Muscle layer of duodenum (tissue), 2 donors: ENCODE results near the gene RPL19.

Experiments used
- H3K27ac ChIP-seq: one replicate; pipeline ENCODE4 v1.7.0; 2013; ENCODE audit warnings: mild to moderate bottlenecking, low read length
- H3K27me3 ChIP-seq: one replicate; pipeline ENCODE4 v1.7.0; 2013; ENCODE audit warnings: low read depth, mild to moderate bottlenecking, control low read depth, low read length
- H3K36me3 ChIP-seq, 2 donors: one replicate each; pipeline ENCODE4 v1.7.0; 2013; ENCODE audit warnings: low read length in 2 of 2, control low read depth in 1 of 2, mild to moderate bottlenecking in 1 of 2; ENCODE audit not compliant: insufficient read depth in 2 of 2, control insufficient read depth in 1 of 2
- H3K4me1 ChIP-seq, 2 donors: one replicate each; pipeline ENCODE4 v1.7.0; 2013; ENCODE audit warnings: low read length in 2 of 2, mild to moderate bottlenecking in 2 of 2, control low read depth in 1 of 2, moderate library complexity in 1 of 2; ENCODE audit not compliant: insufficient read depth in 2 of 2, control insufficient read depth in 1 of 2
- H3K4me3 ChIP-seq, 2 donors: one replicate each; pipeline ENCODE4 v1.7.0; 2013; ENCODE audit warnings: low read length in 2 of 2, low read depth in 1 of 2, mild to moderate bottlenecking in 1 of 2
- H3K9me3 ChIP-seq, 2 donors: one replicate each; pipeline ENCODE4 v1.7.0; 2013; ENCODE audit warnings: low read length in 2 of 2, control low read depth in 1 of 2, mild to moderate bottlenecking in 1 of 2; ENCODE audit not compliant: control insufficient read depth in 1 of 2
- donor health status: healthy.

RPL19 gene

GRCh38 chr17:39173526-39174274, 26.4 kb upstream of the RPL19 start:
- Histone ChIP-seq H3K4me3 (no peak overlapping the region), H3K36me3 (peaks cover 5 to 22% of the 10 kb centered on the region in 2 donors), H3K9me3 (no peaks in the 10 kb centered on the region), H3K4me1 (no peaks in the 10 kb centered on the region), H3K27me3 (no peaks in the 10 kb centered on the region), H3K27ac (no peak overlapping the region)

GRCh38 chr17:39174920-39175694, 25.0 kb upstream of the RPL19 start:
- no peak overlapping the region for H3K4me3 ChIP-seq
- peaks cover 5 to 27% of the 10 kb centered on the region in 2 donors for H3K36me3 ChIP-seq
- H3K9me3 ChIP-seq = no peaks in the 10 kb centered on the region
- H3K27me3 ChIP-seq = no peaks in the 10 kb centered on the region
- no peaks in the 10 kb centered on the region for H3K4me1 ChIP-seq
- H3K27ac ChIP-seq = no peak overlapping the region

GRCh38 chr17:39175695-39176093, 24.4 kb upstream of the RPL19 start:
- no peak overlapping the region for H3K4me3 ChIP-seq
- H3K36me3 ChIP-seq = peaks cover 5 to 27% of the 10 kb centered on the region in 2 donors
- no peaks in the 10 kb centered on the region for H3K9me3 ChIP-seq
- no peaks in the 10 kb centered on the region for H3K27me3 ChIP-seq
- no peaks in the 10 kb centered on the region for H3K4me1 ChIP-seq
- no peak overlapping the region for H3K27ac ChIP-seq

DNA sequence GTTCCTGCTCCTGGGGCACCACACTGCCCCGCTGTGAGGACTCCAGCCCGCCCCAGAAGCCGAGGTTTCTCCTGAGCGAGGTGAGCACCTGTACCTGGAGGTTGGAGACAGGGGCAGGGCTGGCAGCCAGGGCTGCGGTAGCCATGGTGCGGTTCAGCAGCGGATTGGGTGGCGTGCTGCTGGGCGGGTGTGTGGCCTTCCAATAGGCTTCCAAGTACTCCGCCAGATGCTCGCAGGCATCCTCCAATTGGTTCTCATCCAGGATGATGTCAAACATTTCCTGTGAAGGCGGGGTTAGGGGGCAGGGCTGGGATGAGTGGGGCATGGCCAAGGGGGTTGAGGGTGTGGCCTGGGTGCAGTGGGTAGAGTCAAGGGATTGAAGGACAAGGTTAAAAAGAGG, 22.8 kb upstream of the RPL19 start:
- Histone ChIP-seq H3K4me3 (no peak overlapping the region), H3K4me1 (no peaks in the 10 kb centered on the region), H3K27me3 (no peaks in the 10 kb centered on the region), H3K9me3 (no peaks in the 10 kb centered on the region), H3K27ac (no peak overlapping the region), H3K36me3 (peaks cover 5 to 31% of the 10 kb centered on the region in 2 donors)

DNA sequence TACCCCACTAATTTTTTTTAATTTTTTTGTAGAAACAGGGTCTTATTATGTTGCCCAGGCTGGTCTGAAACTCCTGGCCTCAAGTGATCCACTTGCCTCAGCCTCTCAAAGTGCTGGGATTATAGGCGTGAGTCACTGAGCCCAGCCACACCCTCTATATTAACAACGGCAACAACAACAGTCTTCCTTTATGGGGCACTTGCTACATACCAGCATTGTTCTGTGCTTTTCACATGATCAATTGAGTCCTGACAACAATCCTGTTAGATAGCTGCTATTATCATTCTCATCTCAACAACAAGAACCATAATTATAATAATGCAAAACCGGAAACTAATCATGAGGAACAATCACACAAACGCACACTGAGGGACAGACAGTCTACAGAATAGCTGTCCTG, 21.5 kb upstream of the RPL19 start:
- no peaks in the 10 kb centered on the region for H3K9me3 ChIP-seq
- H3K4me3 ChIP-seq = no peak overlapping the region
- no peaks in the 10 kb centered on the region for H3K27me3 ChIP-seq
- no peak overlapping the region for H3K27ac ChIP-seq
- H3K4me1 ChIP-seq = no peaks in the 10 kb centered on the region
- peaks cover 5 to 39% of the 10 kb centered on the region in 2 donors for H3K36me3 ChIP-seq

DNA sequence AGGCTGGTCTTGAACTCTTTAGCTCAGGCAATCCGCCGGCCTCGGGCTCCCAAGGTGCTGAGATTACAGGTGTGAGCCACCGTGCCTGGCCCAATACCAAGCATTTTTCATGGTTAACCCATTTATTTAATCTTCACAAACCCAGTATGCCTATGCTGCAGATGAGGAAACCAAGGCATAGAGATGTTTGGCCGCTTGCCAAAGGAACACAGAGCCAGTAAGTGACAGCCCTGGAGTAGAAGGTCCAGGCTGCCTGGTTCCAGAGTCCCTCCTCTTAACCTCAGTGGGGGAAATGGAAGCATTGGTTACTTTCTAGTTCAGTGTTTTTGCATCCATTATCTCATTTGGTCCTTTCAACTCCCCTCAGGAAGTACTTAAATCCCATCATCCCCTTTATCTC, 18.8 kb upstream of the RPL19 start:
- H3K27ac ChIP-seq = no peak overlapping the region
- no peak overlapping the region for H3K4me3 ChIP-seq
- no peaks in the 10 kb centered on the region for H3K4me1 ChIP-seq
- H3K27me3 ChIP-seq = no peaks in the 10 kb centered on the region
- H3K36me3 ChIP-seq = peaks cover 9 to 58% of the 10 kb centered on the region in 2 donors
- no peaks in the 10 kb centered on the region for H3K9me3 ChIP-seq

GRCh38 chr17:39183045-39183444, 17.0 kb upstream of the RPL19 start:
- H3K36me3 ChIP-seq = peaks cover 10 to 53% of the 10 kb centered on the region in 2 donors
- H3K27ac ChIP-seq = no peak overlapping the region
- H3K4me3 ChIP-seq = no peak overlapping the region

DNA sequence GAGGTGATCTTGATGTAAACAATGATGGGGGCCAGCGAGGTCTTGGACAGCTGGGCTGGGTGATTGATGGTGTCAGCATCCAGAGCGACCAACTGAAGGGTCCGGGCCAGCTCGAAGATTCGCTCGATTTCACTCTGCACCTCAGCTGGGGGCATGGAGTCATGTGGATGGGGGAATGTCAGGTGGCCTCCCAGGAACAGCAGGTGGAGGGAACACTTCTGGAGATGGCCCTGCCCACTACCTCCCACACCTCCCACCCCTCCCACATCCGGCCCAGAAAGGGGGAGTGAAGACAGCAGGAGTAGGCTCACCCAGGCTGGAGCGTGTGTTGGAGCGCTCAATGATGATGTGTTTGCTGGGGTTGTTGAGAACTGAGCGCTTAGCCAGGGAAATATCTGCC, 16.4 kb upstream of the RPL19 start:
- Histone ChIP-seq H3K4me1 (no peaks in the 10 kb centered on the region), H3K27me3 (no peaks in the 10 kb centered on the region), H3K27ac (no peak overlapping the region), H3K9me3 (no peaks in the 10 kb centered on the region), H3K36me3 (peaks cover 10 to 58% of the 10 kb centered on the region in 2 donors), H3K4me3 (no peak overlapping the region)

More at GRCh38 chr17:39183045-39183444, 17.0 kb upstream of the RPL19 start:
- no peaks in the 10 kb centered on the region for H3K4me1 ChIP-seq
- H3K9me3 ChIP-seq = no peaks in the 10 kb centered on the region
- H3K27me3 ChIP-seq = no peaks in the 10 kb centered on the region

DNA sequence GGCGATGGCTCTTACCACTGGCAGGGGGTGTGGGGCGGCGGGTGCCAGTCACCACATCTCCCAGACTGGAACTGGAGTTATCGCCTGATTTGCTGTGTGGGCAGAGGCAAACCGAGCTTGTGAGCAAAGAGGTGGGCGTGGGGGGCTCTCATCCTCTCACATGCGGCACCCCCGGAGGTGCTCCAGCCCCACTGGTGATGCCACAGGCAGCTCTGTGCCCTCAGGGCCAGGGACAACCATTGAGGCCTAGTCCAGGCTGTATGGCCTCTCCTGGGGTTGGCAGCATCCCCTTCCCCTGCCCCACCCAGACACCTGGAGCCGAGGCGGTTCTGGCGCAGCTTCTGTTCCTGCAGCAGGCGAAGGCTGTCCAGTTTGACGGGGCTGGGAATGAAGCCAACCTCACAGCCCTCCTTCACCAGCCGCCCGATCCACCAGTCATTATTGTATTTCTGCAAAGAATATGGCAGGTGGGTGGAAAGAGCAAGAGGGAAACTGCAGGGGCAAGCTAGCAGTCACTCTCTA, 13.5 kb upstream of the RPL19 start:
- Histone ChIP-seq H3K36me3 (peaks cover 14 to 53% of the 10 kb centered on the region in 2 donors), H3K4me3 (no peak overlapping the region), H3K4me1 (no peaks in the 10 kb centered on the region), H3K27me3 (no peaks in the 10 kb centered on the region), H3K27ac (no peak overlapping the region), H3K9me3 (no peaks in the 10 kb centered on the region)

DNA sequence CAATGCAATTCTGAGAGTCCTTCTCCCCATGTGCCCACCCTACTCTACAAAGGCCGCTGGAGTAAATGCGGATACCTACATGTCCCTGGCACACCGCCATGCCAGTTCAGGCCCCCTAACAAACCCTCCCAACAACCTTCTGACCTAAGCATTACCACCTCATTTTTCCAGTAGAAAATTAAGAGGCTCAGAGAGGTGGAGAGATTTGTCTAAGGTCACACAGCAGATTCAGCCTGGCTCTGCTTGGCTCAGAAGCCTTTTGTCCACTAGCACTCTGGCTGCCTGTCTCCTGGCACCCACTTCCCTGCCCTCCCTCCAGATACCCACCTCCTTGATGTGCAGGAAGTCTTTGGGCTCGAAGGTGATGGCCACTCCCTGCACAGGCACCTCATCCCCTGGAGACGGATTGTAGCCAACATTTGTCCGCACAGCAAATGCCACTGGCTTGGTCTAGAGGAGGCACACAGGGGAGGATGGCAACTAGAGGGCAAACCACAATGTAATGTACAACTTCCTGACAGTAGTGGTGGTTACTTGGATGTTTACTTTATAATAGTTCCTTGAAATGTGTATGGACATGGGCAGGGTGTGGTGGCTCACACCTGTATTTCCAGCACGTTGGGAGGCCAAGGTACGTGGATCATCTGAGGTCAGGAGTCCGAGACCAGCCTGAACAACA, 12.8 kb upstream of the RPL19 start:
- Histone ChIP-seq H3K36me3 (peaks cover 19 to 59% of the 10 kb centered on the region in 2 donors), H3K4me3 (no peak overlapping the region), H3K9me3 (no peaks in the 10 kb centered on the region), H3K27ac (no peak overlapping the region), H3K27me3 (no peaks in the 10 kb centered on the region), H3K4me1 (no peaks in the 10 kb centered on the region)
